IMR-90 (cell line): ENCODE measurements around the gene SNRNP40. TPM values are rescaled to one million over a fixed set of nuclear protein-coding genes. Genes with fewer than 3 reads are reported as not detected.

Experiments
- ATAC-seq: fragments of 200-7000 bp; cut with Tn5 transposase; 2 replicates; pipeline ENCODE4 v1.9.1; 2020; ENCODE audit warnings: low read depth, mild to moderate bottlenecking, moderate library complexity
- BruUV-seq: library from RNA; stranded (reverse); fragments of 400-500 nt; replicated peaks from 2 replicates; lab custom pipeline; 2021; lab: Mats Ljungman, UMichigan
- CTCF ChIA-PET: fragments of 300-600 bp; formaldehyde crosslinking; extraction: SDS; loops from one replicate; lab custom pipeline; 2021; ENCODE audit warnings: antibody characterized with exemption; lab: Yijun Ruan, JAX
- POLR2A ChIA-PET: fragments of 300-600 bp; sonication (Branson Sonifier 250); formaldehyde crosslinking; loops from one replicate; lab custom pipeline; 2022; ENCODE audit warnings: antibody characterized with exemption; ENCODE audit not compliant: unreplicated experiment; lab: Charles Lee
- DNase-seq: peaks from one replicate; pipeline ENCODE4 v3.0.0; 2013
- H2AFZ ChIP-seq: replicated peaks from 2 replicates; pipeline ENCODE3; 2013; ENCODE audit warnings: low read length, mild to moderate bottlenecking; ENCODE audit not compliant: poor library complexity
- H2AK5ac ChIP-seq: 2 replicates; pipeline ENCODE4 v1.6.1; 2013; ENCODE audit warnings: low read depth, low read length, inconsistent platforms
- H2AK9ac ChIP-seq: replicated peaks from 2 replicates; pipeline ENCODE3; 2013; ENCODE audit warnings: mild to moderate bottlenecking, low read depth, low read length, moderate library complexity; ENCODE audit not compliant: poor library complexity
- H2BK120ac ChIP-seq: 2 replicates; pipeline ENCODE4 v1.6.1; 2013; ENCODE audit warnings: low read depth, low read length, inconsistent platforms
- H2BK15ac ChIP-seq: 3 replicates; pipeline ENCODE4 v1.6.1; 2013; ENCODE audit warnings: low read depth, low read length, inconsistent platforms
- H2BK20ac ChIP-seq: 2 replicates; pipeline ENCODE4 v1.6.1; 2013; ENCODE audit warnings: low read depth, mild to moderate bottlenecking, inconsistent platforms, low read length, moderate library complexity
- H2BK5ac ChIP-seq: 2 replicates; pipeline ENCODE4 v1.6.1; 2013; ENCODE audit warnings: mild to moderate bottlenecking, low read depth, low read length, inconsistent platforms; ENCODE audit not compliant: poor library complexity, severe bottlenecking
- H3K14ac ChIP-seq: replicated peaks from 2 replicates; pipeline ENCODE4 v1.6.1; 2013; ENCODE audit warnings: low read depth, low read length, inconsistent platforms
- H3K18ac ChIP-seq: 2 replicates; pipeline ENCODE4 v1.6.1; 2013; ENCODE audit warnings: low read depth, low read length, control low read depth
- H3K23ac ChIP-seq: 2 replicates; pipeline ENCODE4 v1.6.1; 2013; ENCODE audit warnings: low read depth, low read length, inconsistent platforms
- H3K27ac ChIP-seq: 2 replicates; pipeline ENCODE4 v1.5.1; 2013; ENCODE audit warnings: mild to moderate bottlenecking, control low read depth, low read length; ENCODE audit not compliant: insufficient read depth
- H3K27me3 ChIP-seq: 2 replicates; pipeline ENCODE4 v1.6.1; 2013; ENCODE audit warnings: low read length; ENCODE audit not compliant: control insufficient read depth, insufficient read depth
- H3K36me3 ChIP-seq: 2 replicates; pipeline ENCODE4 v1.6.1; 2013; ENCODE audit warnings: low read length, mixed read lengths; ENCODE audit not compliant: control insufficient read depth, insufficient read depth
- H3K4ac ChIP-seq: 2 replicates; pipeline ENCODE4 v1.6.1; 2013; ENCODE audit warnings: low read depth, low read length, inconsistent platforms
- H3K4me1 ChIP-seq: 2 replicates; pipeline ENCODE4 v1.6.1; 2013; ENCODE audit warnings: low read length, mixed read lengths; ENCODE audit not compliant: control insufficient read depth, insufficient read depth
- H3K4me2 ChIP-seq: 2 replicates; pipeline ENCODE4 v1.6.1; 2013; ENCODE audit warnings: low read depth, mild to moderate bottlenecking, control low read depth, low read length, moderate library complexity
- H3K4me3 ChIP-seq: 2 replicates; pipeline ENCODE4 v1.5.1; 2013; ENCODE audit warnings: low read depth, mild to moderate bottlenecking, control low read depth, low read length, moderate library complexity; ENCODE audit not compliant: insufficient read depth
- H3K56ac ChIP-seq: 2 replicates; pipeline ENCODE4 v1.6.1; 2013; ENCODE audit warnings: low read length, inconsistent platforms; ENCODE audit not compliant: insufficient read depth; ENCODE audit errors: extremely low read depth
- H3K79me1 ChIP-seq, 2 experiments: 2 replicates each; pipeline ENCODE4 v1.6.1; 2013; ENCODE audit warnings: low read length in 2 of 2, inconsistent platforms in 1 of 2, low read depth in 1 of 2
- H3K9ac ChIP-seq: 2 replicates; pipeline ENCODE4 v1.6.1; 2013; ENCODE audit warnings: low read depth, low read length, control low read depth
- H3K9me1 ChIP-seq: 2 replicates; pipeline ENCODE4 v1.6.1; 2013; ENCODE audit warnings: low read length, inconsistent platforms; ENCODE audit not compliant: insufficient read depth
- H3K9me3 ChIP-seq: 2 replicates; pipeline ENCODE4 v1.6.1; 2013; ENCODE audit warnings: low read length; ENCODE audit not compliant: control insufficient read depth, insufficient read depth
- H4K20me1 ChIP-seq: 2 replicates; pipeline ENCODE4 v1.6.1; 2013; ENCODE audit warnings: low read length, inconsistent platforms; ENCODE audit not compliant: insufficient read depth
- H4K5ac ChIP-seq: 2 replicates; pipeline ENCODE4 v1.6.1; 2013; ENCODE audit warnings: mild to moderate bottlenecking, low read depth, low read length, control low read depth
- H4K8ac ChIP-seq, 2 experiments: 2 replicates each; pipeline ENCODE4 v1.6.1; 2013; ENCODE audit warnings: low read depth in 2 of 2, low read length in 2 of 2, control low read depth in 1 of 2, inconsistent platforms in 1 of 2
- H4K91ac ChIP-seq: 2 replicates; pipeline ENCODE4 v1.6.1; 2013; ENCODE audit warnings: low read depth, low read length, inconsistent platforms; ENCODE audit not compliant: insufficient read depth
- RFX5 ChIP-seq: IDR thresholded peaks from 2 replicates; pipeline ENCODE4 v1.8.0; 2012; ENCODE audit warnings: low read depth, mild to moderate bottlenecking, low read length, moderate library complexity
- WGBS, 2 experiments: methylation state at CpG; one replicate each; pipeline versions ENCODE4 v1.1.5 to v1.1.7; 2013; ENCODE audit warnings: missing lambda C conversion rate in 2 of 2; ENCODE audit not compliant: insufficient read length in 1 of 2; ENCODE audit errors: extremely low coverage in 2 of 2; 5-methylcytosine and 5-hydroxymethylcytosine counted together
- dilution Hi-C: fragments of 300-500 bp; cut with HindIII; formaldehyde crosslinking; loops from one replicate; pipeline ENCODE4 v1.14.3; 2018; ENCODE audit warnings: low sequenced_read_pairs; ENCODE audit not compliant: unreplicated experiment
- in situ Hi-C: fragments of 300-500 bp; cut with MboI; formaldehyde crosslinking; loops from 3 replicates; pipeline ENCODE4 v1.14.3; 2019; ENCODE audit warnings: low sequenced_read_pairs, inconsistent platforms, mixed read lengths
- intact Hi-C: fragments of 100-400 bp; cut with micrococcal nuclease; formaldehyde crosslinking; loops from 2 replicates; pipeline ENCODE4 v1.10.0; 2022
- polyA plus RNA-seq, 3 experiments: library from polyadenylated mRNA; depleted of rRNA; stranded (reverse); fragments of >200 nt; gene quantifications; 2 replicates each; pipeline ENCODE4 v1.2.3, GENCODE V29; 2012; ENCODE audit warnings: low replicate concordance in 1 of 3
- total RNA-seq: library from RNA; depleted of rRNA; stranded (reverse); fragments of >200 nt; gene quantifications from 2 replicates; pipeline ENCODE4 v1.2.3, GENCODE V29; 2012

Gene SNRNP40
- total and polyA plus RNA-seq, 2 of the 4 experiments (the other 2 are of a cell fraction): 52.3 to 178 TPM

DNA sequence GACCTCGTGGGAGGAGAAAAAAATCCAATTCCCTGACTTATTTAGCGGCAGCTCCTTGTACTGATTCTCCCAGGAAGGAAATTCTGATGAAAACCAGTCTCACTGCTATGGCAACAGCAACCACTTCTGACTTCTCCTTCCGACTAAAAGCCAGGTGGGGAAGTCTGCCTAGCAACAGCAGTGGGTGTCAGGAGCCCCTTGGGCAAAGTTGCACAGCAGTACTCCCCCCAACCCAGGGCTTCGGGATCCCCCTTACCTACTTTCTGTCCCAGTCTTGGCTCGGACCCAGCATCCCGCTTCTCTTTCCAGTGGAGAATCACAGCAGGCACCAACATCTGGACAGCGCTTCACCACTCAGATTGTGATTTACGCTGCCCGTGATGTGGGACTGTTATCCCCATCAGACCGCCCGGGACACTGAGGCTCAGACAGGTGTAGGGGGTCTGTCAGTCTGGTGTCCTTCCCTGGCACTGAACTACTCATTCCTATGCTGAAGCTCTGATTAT lies 81.5 kb downstream of the SNRNP40 start:
- Histone ChIP-seq H3K56ac (no peak overlapping the region), H3K27ac (no peak overlapping the region), H3K9me3 (peaks cover 7% of the 10 kb centered on the region), H3K4me2 (no peak overlapping the region), H3K4me3 (no peak overlapping the region), H4K8ac (no peak overlapping the region), H2BK15ac (no peak overlapping the region), H3K9ac (no peak overlapping the region), H2AK9ac (no peak overlapping the region), H3K18ac (no peak overlapping the region), H2BK5ac (no peak overlapping the region), H3K9me1 (no peaks in the 10 kb centered on the region), H3K79me1 (no peaks in the 10 kb centered on the region), H2AK5ac (no peak overlapping the region), H3K4ac (no peak overlapping the region), H4K91ac (no peak overlapping the region), H3K4me1 (no peaks in the 10 kb centered on the region), H2BK120ac (no peak overlapping the region), H3K23ac (no peak overlapping the region), H2BK20ac (no peak overlapping the region), H3K27me3 (peaks cover 23% of the 10 kb centered on the region), H2AFZ (no peak overlapping the region), H3K36me3 (no peaks in the 10 kb centered on the region), H4K5ac (no peak overlapping the region), H3K14ac (no peak overlapping the region), H4K20me1 (no peaks in the 10 kb centered on the region)
- intact Hi-C loops: no loop called here
- DNase-seq: no peak
- ChIA-PET CTCF (no interaction called here), POLR2A (no interaction called here)
- WGBS, 2 experiments: no CpG with 5 or more reads among the region's 11 CpGs
- no peak for ATAC-seq
- in situ Hi-C loops: no loop called here
- no TSS peak for BruUV-seq
- TF ChIP-seq RFX5: no peak
- dilution Hi-C loops: no loop called here
